Activated CD8-positive, alpha-beta memory T cell treated with anti-CD3 and anti-CD28 coated beads, Interleukin-2, amount 50 U/mL, for 1 hour (primary cell): ENCODE results near the gene ATG2A.

Source experiments
- DNase-seq: peaks from one replicate; pipeline ENCODE4 v3.0.0-alpha.2; 2020; ENCODE audit errors: extremely low read depth

ATG2A gene

DNA sequence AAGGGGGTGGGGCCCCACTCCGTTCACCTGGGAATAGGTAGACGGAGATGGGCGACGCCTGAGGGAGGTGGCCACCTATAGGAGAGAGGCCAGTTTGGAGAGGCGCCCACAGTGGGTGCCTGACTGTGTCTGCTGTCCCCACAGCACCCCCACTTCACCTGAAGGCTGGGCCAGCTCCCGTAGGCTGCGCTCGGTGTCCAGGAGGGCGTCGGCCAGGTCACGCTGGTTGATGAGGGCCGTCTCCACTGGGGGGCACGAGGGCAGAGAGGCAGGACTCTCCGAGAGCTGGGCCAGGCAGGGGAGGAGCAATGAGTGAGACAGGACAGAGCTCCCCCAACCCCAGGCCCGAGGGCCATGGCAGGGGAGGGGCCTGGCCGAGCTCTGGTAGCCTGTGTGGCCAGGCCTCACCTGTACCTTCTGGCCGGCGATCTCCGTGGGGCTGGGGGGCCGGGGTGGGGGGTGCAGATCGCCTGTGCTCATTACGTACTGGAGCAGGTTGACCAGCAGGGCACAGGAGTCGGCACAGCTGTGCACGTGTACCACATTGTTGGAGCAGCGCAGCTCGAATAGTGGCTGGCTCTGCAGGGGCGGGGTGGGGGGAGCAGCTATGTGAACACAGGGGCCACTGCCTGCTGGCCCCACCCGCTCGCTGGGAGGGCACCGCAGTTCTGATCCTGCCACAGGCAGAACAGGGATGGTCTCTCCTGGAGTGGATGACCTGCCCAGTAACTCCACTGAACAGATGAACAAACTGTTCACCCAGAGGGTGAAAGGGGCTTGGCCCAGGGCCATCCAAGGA is 14.7 kb downstream of the ATG2A start:
- DNase-seq, result no peak

DNA sequence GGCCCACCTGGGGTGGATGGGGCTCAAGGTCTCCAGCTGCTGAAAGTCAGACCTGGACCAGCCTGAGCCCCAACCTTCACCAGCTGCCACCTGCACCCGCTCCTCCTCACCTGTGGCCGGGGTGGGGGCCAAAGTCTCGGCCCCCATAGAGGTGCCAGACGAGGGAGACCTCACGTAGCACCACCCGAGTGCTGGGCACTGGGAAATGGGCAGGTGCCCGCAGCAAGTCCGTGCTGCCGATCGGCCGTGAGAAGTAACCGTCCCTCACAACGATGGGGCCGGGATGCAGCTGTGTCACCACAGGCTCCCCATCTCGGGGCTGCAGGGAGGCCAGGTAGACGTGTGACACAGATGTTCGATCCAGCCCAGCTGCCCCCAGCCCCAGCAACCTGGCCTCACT is 16.2 kb downstream of the ATG2A start:
- no peak for DNase-seq

DNA sequence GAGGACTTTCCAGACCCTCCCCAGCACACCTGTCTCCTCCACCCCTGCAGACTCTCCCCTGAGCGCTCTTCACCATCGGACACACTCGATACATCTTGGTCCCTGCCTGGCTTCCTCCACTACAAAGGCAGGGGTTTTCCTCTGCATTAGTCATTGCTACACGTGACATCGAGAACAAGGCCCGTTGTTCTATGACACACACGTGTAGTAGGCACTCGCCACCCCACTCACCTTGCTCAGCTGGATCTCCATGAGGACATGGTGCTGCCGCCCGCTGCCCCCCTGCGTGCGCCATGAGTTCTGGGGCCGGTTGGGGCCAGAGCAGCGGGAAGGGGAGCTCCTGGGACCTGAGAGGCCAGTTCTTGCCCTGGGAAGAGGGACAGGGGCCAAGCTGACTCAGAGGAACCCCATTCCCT is 16.7 kb downstream of the ATG2A start:
- DNase-seq, result peak; percentile 34

DNA sequence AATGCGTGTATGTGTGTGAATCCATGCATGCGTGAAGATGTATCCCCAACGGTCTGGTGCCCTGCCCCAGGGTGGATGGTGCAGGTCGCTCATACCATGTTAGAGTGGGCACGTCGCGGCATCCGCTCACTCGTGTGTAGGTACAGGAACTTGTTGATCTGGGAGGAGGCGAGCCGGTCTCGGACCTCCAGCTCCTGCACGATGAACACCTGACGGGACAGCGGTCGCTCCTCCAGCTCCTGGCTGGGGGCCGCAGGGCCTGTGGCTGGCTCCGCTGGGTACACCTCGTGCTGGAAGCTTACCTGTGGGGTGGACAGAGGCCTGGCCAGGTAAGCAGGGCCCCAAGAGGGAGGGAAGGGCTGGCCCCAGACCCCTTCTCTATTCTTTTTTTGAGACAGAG is 18.5 kb downstream of the ATG2A start:
- DNase-seq, result no peak

DNA sequence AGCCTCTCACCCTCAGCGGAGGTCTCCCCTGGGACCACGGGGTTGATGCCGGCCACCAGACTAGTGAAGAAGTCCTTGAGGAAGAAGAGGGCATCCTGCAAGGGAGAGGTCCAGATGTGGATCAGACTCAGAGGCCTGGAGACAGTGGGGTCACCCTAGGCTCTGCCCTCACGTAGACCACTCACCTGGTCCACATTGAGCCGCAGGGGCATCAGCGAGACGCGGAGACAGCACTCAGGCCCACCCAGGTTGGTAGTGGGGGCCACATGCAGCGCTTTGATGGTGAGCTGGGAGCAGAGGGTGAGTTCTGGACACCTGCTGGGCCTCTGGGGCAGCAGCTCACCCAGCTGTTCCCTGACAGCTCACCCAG is 18.9 kb downstream of the ATG2A start:
- no peak for DNase-seq

DNA sequence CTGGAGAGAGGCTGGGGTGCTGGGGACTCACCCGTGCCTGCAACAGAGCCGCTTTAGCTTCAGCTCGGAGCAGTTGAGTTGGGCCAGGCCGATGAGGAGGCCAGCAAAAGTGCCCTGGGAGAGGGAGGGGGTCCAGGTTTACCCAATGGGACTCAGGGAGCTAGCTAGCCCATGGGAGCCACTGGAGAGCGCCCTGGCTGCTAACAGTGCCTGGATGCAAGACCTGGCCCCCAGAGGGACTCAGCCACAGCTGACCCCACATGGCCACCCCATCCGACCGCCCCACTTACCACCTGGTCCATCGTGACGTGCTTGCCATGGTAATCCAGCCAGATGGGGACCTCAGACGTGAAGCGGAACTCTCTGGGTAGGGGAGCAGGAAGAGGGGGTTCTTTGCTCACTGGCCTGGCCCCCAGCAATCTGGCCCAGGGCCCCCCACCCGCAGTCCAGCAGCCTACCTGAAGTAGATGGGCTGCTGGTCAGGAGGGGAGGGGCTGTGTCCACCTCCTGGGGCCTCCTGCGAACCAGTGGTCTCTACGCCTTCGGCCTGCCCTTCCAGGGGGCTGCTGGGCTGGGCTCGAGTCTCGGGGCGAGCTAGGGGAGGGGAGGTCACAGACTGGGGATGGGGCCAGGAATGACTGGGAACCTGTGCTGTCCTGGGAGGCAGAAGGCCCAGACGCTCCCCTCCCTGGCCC is 19.5 kb downstream of the ATG2A start:
- DNase-seq, result no peak

DNA sequence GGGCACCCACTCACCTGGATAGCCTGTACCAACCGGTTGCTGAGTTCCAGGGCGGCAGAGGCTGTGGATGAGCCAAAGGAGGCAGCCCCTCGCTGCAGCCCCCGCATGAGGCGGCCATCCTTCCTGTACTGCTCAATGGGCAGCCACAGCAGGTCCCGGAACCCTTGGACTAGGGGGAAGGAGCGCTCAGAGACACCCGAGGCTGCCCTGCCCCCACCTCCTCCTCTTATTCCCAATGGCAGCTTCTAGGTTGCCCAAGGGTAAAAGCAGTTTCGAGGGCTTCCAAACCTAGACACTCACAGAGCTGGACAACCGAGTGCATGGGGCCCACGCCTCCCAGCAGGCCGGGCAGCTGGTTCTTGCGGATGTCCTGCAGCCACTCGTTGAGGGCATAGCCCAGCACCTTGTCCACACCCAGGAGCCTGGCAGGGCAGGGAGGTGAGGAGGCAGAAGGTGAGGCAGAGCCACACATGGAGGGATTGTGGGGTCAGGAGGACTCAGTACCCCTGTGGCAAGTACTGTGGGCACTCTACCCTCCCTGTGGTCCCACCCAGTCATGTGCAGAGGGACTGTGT is 20.5 kb downstream of the ATG2A start:
- no peak for DNase-seq

DNA sequence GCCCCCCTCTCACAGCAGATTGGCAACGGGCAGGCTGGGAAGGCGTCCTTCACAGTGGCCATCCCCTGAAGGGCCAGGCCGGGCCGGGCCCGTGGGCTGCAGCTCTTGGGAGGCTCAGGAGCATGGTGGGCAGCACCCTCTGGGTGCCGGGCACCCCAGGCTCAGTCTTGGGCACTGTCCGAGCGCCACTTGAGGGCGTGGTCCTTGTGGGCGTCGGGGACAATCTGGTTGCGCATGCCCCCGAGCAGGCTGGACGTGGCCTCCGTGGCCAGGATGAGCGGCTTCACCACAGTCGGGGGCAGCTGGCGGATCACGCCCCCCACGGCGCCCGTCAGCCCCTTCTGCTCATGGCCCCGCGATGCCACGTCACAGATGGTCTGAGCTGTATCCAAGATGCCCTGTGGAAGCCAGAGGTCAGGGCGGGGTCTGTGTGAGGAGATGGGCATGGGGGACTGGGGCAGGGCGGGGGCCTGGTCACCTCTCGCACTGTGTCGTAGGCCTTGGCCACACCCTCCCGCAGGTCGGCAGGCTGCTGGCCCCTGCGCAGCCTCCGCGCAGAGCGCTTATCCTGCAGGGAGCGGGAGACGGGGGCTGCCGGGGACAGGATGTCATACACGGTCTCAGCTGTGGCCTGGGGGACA is 22.1 kb downstream of the ATG2A start:
- DNase-seq, result no peak

DNA sequence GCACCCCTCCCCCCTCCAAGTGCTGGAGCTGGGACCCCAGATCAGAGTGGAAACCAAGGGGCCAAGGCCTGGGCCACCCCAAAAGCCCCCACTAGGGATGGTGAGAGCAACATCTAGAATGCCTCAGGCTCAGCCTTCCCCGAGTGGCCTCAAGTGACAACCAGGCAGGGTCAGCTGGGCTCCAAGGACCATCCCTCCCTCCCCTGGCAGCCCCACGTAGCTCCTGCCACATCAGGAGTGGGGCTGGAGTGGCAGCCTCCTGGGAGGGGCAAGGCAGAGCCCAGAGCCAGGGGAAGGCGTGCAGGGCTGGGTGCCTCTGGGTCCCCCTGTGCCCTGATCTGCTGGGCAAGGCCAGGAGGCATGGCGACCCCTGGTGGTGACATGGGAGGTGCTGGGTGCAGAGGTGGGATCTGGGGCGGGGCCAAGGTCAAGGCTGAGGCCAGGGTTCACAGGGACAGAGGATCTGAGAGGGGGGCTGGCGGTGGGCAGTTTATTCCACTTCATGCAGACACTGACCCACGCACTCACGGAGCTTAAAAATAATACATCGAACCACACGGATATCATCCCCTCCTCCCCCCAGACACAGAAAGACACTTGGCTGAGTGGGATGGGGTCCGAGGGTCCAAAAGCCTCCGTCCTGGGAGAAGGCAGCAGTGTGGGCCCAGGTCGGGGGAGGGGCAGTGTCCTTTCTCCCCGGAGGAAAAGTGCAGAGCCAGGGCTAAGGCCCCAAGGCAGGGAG is 22.8 kb downstream of the ATG2A start:
- DNase-seq, result peak; percentile 75

DNA sequence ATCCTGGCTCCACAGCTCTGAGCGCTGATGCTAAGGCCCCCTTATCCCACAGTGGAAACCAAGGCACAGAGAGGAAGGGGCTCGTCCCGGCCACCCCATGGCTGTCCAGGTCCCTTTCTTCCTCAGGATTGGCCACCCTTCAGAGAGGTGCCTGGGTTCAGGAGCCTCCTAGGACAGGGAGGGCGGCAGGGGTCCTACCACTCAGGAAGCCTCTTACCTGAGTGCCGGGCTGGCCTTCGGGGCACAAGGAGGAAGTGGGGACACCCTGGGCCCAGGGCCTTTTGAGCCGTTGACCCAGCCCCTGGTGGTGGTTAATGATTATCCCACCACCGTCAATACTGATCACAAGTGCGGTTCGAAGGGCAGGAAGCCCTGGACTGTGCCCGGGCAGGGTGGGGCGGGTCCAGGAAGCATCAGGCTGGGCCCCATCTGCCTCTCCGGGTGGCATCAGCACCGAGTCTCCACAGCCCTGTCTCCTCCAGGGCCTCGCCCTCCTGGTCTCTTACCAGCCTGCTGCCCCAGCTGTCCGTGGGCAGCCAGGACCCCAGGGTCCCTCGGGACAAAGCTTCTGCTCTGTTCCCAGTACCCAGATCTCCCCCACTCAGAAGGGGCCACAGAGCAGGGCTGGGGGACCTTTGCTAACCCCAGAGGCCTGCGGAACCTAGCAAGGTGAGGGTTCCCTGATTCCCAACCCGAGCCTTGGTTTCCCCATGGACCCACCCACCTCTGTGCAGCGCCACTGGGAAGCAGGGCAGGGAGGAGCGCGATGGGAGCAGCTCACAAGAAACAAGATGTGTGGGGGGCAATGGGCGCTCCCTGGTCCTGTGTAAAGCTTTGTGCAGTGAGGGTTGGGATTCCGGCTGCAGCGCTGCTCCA is 23.6 kb downstream of the ATG2A start:
- no peak for DNase-seq

DNA sequence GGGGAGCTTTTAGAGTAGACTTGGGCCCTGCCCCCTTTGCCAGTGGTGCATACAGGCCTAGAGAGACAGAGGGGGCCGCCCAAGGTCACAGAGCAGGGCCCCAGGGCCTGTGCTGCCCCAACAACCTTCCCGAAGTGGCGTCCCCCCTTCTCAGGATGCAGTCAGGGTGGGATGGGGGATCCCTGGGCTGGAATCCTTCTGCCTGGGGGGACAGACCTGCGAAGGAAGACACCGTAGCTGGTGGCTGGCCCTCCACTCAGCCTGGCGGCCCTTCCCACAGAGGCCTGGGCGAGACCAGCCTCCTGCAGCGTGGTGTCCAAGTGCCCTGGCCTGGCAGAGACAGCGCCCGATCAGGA is 24.2 kb downstream of the ATG2A start:
- no peak for DNase-seq

DNA sequence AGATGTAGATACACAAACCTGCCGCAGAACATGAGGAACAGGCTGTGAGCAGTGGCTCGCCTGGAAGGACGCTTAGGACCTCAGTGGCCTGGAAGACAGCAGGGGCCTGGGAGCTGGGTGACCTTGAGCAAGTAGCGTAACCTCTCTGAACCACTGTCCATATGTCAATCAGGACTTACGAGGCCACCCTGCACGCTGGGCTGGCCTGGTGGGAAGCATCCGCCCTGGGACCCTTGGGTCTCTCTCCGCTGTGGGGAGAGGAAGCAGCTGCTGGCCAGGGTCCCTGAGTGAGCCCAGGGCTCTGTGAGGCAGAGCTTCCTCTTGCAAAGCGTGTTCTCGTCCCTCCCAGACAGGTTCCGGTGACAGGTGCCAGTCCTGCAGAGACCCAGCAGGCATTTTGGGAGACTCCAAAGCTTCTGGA is 24.6 kb downstream of the ATG2A start:
- DNase-seq, result no peak

DNA sequence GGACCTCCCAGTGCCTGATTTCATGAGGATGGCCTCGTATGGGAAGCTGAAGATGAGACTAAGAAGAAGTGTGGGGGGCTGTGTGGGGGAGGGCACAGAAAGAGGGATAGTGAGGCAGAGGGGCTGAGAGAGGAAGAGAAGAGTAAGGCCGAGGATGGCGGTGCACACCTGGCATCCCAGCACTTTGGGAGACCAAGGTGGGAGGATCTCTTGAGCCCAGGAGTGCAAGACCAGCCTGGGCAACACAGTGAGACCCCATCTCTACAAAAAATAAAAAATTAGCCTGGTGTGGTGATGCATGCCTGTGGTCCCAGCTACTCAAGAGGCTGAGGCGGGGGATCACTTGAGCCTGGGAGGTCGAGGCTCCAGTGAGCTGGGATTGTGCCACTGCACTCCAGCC is 25.1 kb downstream of the ATG2A start:
- no peak for DNase-seq

DNA sequence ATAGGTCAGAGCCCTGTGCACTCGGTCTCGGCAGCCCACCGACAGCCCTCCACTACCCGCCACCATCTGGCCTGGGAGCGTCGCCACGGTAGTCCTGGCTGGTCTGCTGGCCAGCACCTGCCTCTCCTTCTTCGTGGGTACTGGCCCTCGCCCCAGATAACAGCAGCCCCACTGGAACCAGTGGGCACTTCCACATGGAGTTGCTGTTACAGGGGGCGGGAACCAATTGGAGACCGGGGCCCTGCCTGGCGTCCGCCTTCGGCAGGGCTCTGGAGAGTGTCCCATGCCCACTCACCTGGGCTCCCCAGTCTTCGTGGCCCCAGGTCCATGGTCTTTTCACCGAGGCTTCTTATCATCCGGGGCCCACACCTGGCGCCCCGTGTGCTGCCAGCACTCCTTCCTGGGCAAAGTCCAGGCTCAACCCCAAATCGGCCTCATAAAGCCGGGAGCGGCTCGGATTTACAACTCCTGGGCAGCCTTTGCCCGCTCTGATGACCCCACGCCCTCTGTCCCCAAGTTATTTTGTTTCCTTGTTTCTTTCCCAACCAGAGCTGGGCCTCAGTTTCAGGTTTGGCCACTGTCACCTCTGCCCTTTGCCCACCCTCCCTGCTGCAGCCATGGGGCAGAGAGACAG is 25.7 kb downstream of the ATG2A start:
- DNase-seq, result no peak

DNA sequence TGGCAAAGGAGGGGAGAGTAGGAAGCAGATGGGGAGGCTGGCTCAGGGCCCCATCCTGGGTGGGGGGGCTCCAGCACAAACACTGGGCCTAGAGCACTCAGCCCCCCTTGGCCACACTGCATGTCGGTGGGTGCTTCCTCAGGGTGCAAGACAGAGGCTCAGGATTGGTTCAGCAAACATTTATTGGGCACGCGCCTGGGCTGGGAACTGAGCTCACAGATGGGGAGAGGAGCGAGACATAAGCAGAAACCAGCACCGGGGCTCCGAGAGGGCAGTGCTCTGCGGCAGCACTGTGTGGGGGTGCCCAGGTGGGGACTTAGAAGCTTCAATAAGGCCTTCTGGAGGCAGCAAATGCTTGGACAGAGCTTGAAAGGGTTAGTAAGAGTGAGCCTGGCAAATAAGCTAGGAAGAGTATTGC is 26.5 kb downstream of the ATG2A start:
- no peak for DNase-seq

DNA sequence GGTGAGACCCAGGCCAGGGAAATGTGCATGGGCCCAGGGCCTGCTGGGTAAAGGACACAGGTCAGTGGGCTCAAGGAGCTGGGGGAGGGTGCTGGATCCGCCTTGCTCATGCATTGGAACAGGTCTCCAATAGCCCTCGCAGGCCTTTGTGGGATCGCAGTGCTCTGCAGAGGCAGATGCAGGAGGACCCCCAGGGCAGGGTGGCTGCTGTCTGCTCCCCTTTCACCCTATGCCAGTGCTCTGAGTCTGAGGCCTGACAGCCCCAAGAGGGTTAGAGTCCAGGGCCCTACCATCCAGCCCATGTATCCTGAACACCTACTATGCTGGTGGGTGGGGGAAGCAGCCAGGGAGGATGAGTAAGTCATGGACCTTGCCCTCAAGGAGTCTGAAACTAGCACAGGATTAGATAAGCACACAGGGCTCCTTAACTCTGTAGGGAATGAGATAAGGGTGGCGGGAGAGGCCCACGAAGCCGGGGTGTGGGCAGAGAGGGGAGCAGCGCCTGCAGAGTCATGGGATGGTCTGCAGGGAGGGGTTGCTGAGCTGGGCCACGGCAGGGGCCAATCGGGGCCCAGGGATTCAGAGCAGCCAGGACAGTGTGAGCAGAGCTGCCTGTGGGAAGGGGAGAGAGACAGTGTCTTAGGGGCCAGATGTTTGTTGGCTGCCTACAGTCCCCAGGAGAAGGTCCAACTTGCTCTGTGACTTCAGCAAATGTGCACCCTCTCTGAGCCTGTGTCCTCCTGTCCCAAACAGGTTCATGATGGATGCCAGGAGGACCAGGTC is 28.1 kb downstream of the ATG2A start:
- DNase-seq, result no peak

DNA sequence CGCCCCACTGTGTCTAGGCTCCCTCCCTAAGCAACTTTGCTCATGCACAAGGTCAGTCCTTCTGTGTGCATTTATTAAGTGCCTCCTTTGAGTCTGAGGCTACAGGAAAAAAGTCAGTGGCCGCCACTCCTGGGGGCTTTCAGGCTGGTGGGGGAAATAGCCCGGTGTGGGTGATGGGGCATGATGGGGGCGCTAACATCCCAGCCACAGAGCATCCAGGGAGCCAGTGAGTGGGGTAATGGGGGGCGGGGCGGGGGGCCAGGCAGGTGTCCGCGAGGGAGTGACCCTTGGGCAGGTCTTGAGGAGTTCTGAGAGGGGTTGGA is 28.6 kb downstream of the ATG2A start:
- no peak for DNase-seq

DNA sequence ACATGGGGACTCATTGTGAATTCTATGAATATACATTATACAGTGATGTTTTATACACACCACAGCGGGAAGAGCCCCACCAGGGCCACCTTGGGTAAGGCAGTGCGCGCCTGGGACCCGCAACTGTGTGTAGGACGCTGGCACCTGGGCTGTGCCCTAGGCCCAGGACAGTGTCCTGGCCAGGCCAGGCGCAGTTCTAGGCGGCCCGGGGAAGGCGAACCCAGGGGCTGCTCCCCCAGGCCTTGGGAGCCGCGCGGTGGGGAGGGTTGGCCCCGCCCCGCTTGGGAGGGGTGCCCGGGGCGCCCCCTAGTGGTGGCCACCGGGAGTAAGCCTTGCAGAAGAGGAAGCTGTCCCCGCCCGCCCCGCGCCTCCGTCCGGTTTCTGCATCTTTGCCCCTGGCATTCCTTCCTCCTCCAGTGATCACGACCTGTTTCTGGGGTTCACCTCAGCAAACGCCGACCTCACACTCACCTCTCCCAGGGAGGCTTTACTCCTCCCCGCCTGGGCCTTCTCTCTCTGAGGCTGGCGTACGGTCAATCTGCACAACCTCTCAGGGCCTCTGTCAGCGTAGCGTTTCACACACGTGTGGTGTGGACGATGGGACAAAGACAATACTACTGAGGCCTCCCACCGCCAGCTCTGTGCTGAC is 29.1 kb downstream of the ATG2A start:
- DNase-seq, result no peak

DNA sequence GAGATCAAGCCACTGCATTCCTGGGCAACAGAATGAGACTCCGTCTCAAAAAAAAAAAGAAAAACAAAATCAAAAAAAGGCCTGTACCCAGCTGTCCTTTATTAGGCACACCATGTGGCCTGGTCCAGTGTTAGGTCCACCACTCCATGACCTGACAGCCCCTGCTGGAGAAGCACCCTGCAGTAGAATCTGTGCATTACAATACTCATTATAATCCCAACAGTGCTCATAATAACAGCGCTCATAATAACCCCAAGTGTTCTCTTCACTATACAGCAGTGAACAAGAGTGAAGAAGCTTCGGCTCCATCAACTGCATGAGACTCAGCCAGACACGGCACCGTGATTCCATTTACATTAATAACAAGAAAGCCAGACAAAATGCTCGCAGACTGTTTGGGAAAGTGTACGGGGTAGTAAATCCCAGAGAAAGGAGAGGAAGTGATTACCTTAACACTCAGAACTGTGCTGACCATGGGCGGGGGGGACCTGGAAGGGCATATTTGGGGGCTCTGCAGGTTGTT is 29.7 kb downstream of the ATG2A start:
- no peak for DNase-seq
